ENCODE measurements around the gene CALCR.
A peak's percentile ranks its signal among the peaks of the same experiment; 100 is the strongest.
"Not testable (repeated sequence)": the region's sequence is repeated elsewhere in the genome, so short reads cannot be mapped to it uniquely, and the experiment has no call there.

The CALCR gene

DNA sequence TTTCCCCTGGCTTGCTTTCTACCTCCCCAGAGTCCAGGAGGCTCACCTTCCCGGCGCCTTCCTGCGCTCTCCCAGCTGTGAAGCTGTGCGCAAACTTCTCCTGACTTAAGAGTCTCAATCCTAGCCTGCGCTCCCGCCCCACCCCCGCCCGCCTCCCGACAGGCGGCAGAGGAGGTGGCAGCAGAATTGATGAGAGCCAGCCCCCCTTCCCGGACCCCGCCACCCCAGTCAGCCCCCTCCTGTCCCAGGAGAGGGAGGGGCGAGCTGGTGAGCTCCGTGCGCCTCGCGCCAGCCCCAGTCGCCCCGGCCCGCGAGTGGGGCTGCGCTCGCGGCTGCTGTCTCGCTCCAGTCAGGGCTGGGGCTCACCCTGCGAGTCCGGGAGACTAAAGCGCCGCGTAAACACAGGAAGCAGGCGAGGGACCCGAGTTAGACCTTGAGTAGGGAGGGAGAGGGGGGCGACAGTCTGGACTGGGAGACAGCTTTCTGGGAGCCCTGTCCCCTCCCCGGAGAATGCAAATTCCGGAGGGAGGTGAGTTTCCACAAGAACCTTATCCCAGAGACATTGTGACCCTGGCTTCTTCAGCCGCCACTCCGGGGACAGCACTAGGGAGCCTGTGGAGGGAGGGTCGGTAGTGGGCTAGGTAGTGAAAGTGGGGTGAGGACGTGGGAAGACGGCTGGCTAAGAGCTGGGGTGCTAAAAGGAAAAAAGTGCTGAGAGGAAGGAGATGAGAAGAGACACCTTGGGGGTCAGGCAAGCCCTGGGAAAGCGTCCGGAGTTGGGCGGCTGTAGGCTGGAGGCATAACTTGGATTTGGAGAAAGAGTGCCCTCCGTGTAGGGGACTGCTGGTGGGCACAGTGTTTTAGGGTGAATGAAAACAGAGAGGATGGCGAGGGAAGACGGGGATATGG lies at the start of gene CALCR:
TSS of gene CALCR (minus strand) at position 79 of the 909 bp plus-strand sequence. CDS start 87,743 bp downstream, outside the sequence.
- peak; percentile 72 for DNase-seq

DNA sequence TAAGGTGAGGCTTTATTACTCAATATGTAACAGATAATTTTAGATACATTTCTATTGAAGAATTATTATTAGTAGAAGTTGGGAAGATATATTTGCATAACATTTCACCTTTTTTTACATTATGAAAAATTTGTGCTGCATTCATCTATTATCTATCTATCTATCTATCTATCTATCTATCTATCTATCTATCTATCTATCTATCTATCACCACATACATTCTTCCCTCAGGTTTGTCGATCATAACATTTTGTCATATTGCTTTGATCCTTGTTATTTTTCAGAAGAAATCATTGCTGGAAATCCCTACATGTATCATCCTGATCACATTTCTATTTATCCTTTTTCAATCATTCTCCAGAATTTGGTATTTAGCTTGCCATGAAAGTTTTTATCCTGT lies 49.3 kb upstream of the CALCR start:
- no peak for DNase-seq

DNA sequence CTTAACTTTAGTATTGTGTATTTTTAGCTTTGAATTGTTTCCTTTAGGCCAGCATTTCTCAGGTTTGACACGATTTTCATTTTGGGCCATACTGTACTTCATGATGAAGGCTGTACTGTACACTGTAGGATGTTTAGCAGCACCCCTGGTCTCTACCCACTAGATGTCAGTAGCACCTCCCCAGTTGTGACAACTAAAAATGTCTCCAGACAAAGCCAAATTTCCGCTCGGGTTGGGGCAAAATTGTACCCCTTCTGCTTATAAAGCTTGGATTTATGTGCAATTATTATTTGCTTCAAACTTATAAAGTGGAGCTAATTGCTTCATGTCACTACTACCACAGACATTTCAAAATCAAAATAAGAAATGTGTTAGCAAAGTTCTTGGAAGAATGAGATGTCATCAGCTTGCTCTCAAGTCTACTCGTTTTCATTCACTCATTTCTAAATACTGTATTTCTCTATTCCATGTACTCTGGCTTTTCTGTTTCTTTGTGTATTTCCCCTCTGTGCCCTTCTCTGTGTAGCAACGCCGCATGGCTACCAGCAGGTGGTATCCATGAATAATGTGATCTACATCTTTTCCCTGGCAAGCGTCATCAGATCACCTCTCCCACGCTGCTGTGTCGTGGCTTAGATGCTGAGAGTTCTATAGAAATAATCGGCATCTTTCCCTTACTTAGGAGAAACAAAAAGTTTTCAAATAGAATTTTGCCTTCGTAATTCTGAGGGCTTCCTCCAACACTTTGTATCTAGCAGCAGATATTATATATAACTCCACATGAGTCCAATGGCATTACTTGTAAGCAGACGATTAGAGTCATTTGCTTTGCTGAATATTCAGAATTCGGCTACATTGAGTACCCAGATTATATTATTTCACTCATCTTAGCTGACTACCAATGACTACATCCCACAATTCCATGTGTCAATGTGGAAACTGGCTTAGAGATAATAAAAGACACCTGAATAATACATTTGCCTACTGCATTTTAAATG lies 47.8 kb upstream of the CALCR start:
- DNase-seq, result peak; percentile 84

DNA sequence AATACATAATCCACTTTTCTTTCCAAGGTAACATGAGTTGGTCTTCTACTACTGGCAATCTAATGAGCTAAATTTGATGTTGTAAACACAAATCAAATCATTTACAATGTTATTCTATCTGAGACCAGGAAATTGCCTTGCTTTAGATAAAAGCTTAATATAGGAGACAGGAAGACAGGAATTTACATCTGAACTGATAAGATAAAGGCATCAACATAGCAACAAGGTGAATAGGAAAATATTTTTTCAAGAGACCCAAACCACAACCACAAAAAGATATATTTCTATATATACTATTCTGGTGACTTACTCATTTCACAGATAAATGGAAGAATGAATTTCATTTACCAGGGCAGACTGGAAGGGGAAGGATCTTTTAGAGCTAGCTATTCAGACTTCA lies 46.3 kb upstream of the CALCR start:
- DNase-seq, result no peak

DNA sequence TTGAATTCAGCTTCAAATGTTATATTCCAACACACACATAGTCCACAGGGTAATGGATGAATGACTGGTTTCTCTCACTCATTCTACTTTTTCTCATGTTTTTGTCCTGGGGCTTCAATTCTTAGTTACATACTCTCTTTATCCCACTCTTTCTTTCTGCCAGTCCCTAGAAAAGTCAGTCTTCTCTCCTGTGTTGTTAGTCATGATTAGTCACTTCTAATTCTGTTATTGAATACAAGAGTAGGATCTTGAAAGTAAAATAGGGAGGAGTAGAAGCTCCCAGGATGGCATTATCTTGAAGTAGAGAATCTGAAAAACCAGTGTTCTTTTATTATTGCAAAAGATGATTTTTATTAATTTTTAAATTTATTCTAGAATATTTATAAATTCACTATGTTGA lies 45.5 kb upstream of the CALCR start:
- DNase-seq, result no peak

DNA sequence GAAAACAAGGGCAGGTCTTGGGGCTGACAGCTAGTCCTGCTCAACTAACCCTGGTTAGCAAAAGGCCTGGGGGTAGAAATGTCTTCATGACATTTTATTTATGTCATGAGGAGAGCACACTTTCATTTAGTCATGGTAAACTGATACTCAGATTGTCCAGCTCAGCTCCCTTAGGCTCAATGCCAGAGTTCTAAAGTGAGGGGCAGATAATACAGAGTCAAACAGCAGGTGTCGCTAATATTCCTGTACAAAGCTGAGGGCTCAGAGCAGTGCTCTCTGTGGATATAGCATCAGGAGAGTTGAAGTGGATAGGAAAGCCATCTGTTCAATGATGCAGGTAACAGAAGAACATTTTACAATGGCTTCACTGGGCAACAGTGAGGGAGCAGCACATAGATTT lies 26.8 kb upstream of the CALCR start:
- peak; percentile 81 for DNase-seq

DNA sequence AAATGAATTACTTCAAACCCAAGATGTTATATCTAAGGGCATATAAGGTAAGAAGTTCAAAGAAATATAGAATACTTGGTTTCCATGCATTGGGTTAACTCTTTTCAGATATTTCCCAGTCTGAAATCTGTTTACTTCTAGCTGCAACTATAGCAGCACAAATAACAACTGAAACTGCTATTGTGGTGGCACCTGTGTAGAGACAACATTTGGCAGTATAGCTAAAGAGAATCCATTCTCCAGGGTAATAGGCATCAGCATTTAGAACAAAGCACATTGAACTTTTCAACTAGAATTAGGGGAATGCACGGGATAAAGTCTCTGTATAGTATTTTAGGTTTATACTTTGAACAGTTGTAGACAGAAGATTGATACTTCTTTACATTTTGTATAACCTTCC lies 19.7 kb upstream of the CALCR start:
- no peak for DNase-seq

DNA sequence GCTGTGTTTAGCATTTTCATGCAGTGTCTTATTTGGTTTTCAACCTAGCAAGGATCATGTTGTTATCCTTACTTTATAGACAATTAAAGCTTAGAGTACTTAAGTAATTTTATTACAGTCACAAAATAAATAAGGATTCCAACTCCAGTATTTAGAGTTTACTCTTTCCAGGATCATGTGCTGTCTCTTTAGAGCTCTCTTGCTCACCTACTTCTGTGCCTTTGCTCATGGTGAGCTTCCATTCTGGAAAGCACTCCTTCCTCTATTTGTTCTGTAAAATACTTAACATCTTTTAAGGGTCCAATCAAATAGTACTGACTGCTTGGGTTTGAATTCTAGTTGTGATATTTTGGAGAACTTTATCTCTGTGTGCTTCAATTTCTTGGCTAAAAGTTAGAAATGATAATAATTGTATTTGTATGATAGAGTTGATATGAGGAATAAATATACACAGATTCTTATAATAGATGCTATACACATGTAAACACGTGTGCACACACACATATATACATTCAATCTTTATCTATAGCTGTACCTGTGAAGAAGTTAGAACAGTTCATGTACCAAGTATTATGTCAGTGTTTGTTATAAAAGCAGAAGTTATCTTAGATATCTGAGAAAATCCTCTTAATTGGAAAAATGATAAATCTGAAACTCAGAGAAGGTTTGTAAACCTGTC lies 18.2 kb upstream of the CALCR start:
- peak; percentile 28 for DNase-seq

DNA sequence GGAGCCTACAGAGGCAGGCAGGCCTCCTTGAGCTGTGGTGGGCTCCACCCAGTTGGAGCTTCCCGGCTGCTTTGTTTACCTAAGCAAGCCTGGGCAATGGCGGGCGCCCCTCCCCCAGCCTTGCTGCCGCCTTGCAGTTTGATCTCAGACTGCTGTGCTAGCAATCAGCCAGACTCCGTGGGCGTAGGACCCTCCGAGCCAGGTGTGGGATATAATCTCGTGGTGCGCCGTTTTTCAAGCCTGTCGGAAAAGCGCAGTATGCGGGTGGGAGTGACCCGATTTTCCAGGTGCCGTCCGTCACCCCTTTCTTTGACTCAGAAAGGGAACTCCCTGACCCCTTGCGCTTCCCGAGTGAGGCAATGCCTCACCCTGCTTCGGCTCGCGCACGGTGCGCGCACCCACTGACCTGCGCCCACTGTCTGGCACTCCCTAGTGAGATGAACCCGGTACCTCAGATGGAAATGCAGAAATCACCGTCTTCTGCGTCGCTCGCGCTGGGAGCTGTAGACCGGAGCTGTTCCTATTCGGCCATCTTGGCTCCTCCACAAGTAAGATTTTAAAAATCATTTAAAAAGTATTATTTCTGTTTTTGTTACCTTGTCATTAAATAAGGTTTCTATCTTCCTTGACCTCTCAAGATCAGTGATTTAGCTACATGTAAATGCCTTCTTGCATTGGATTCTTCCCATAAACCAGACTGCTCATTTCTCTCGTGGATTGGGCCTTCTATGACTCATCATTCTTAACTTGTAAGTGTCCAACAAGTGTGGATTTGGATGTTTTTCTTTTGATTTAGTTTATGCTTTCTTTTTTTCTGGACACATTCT lies 16.9 kb upstream of the CALCR start:
- DNase-seq, result peak; percentile 29

DNA sequence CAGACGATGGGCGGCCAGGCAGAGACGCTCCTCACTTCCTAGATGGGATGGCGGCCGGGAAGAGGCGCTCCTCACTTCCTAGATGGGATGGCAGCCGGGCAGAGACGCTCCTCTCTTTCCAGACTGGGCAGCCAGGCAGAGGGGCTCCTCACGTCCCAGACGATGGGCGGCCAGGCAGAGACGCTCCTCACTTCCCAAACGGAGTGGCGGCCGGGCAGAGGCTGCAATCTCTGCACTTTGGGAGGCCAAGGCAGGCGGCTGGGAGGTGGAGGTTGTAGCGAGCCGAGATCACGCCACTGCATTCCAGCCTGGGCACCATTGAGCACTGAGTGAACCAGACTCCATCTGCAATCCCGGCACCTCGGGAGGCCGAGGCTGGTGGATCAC lies 11.9 kb upstream of the CALCR start:
- not testable (repeated sequence) for DNase-seq

DNA sequence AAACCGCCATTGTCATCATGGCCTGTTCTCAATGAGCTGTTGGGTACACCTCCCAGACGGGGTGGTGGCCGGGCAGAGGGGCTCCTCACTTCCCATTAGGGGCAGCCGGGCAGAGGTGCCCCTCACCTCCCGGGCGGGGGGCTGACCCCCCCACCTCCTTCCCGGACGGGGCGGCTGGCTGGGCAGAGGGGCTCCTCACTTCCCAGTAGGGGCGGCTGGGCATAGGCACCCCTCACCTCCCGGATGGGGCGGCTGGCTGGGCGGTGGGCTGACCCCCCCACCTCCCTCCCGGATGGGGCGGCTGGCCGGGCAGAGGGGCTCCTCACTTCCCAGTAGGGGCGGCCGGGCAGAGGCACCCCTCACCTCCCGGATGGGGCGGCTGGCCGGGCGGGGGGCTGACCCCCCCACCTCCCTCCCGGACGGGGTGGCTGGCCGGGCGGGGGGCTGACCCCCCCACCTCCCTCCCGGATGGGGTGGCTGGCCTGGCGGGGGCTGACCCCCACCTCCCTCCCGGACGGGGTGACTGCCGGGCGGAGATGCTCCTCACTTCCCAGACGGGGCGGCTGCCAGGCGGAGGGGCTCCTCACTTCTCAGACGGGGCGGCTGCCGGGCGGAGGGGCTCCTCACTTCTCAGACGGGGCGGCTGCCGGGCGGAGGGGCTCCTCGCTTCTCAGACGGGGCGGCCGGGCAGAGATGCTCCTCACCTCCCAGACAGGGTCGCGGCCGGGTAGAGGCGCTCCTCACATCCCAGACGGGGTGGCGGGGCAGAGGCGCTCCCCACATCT lies 11.4 kb upstream of the CALCR start:
- DNase-seq, result not testable (repeated sequence)

DNA sequence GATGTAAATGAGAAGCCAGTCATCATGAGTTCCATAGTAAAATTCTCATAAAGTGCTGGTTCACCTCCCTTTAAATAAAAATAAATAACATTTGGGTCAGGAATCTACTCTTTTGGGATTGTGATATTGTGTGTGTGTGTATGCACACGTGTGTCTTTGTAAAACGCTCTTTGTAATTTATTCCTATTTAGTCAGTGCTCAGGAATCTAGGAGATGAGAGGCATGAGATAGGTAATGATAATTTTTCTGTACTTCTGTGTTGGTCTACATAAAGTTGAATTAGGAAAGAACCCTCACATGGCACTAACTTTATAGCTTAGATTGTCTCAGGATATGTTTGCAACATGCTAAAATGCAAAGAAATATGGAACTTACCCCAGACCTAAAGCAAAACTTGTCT lies 4.9 kb upstream of the CALCR start:
- no peak for DNase-seq

DNA sequence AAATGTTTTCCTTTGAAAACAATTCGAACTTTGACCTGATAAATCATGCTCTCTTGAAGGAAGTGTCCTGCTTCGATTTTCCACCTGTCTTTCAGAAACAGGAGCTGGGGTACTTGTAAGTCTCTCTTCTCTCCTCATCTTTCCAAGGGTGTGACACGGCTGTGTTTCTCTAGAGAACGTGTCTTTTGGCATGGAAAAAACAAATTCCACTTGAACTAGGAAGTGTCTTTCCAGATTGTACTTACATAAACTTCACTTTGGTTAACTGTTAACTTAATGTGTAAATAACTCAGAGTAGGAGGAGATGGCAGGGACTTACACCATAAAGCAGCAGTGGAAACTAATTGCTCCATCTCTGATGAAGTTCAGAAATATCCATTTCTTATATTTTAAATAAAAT lies 4.2 kb upstream of the CALCR start:
- DNase-seq, result no peak

DNA sequence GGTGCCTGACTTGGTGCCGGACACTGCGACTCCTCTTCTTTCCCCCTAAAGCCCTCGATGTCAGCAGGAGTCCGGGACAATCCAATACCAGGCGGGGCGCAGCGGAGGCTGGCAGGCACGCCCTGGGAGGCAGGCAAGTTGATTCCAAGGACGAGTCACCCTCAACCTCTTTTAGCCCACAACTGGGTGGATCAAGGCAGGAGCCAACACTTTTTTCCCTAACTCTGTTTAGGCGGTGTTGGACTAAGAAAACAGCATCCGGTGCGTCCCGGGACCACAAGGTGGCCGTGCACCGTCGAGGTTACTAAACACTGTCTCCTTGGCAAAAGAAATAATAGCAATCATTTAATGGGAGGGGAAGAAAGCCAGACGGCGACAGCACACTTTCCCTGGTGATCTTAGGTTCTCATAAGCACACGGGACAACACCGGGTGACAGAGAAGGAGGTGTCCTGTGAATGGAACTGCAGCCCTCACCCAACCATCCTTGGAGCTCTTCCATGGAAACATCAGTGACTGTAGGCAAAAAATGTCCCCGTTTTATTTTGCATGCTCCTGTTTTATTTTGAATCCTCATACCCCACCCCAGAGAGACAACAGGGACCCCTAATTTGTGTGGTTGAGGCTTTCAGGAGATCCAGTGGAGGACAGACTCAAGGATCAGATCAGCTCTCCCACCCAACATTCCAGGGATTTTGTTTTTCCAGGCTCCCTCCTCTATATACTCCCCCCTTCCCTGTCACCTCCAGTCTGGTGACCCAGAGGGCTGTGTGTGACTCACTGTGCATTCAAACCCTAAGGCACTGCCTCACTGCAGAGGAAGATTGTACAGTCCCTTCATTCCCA lies 1.3 kb upstream of the CALCR start:
- DNase-seq, result peak; percentile 23

DNA sequence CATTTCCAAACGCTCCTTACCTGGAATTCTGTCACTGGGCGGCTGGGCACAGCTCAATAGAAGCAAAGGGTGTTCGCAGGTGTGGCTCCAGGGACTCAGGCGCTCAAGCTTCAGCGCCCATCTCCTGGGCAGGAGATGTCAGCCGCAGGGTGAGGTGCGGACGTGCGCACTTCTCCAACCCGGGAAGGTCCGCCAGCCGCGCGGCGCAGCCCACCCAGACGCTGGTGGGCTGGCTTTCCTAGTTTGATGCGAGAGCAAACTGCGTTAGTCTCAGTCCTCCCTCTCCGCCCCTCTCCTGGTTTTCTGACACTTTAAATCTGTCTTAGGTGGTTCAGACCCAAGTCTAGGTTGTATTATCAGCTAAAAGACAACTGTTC lies 267 bp downstream of the CALCR start:
- DNase-seq, result peak; percentile 38

DNA sequence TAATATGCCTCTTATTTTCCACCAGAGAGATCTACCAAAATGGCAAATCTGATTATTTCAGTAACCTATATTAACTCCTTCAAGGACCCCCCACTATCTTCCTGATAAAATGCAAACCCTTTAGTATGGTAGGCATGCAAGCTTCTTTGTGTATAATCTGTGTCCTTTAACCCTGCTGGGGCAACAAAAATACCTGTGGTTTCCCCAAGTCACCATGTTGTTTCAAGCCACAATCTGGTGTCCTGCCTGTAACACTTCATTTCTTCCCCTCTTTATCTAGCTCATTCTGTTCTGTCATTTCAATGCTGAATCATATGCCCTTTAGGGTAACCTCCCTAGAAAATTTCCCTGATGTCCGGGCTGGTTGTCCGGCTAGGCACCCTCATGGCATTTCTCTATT lies 5.3 kb downstream of the CALCR start:
- no peak for DNase-seq

DNA sequence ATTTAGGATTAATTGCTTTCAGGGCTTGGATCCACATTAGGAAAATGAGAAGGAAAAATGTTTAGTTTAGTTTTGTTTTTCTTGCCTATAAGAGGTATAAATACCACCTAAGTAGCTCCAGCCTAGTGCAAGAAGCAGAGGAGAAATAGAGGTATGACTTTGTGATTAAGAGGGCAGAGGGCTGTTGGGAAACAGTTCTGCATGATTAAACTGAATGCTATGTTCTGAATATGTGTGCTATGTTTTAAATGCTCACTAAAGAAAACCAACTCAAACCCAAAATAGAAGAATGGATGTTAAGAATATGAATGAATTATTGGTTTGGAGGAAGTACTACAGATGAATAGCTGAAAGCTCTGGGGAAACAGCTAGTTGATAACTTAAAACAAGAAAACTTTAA lies 7.6 kb downstream of the CALCR start:
- no peak for DNase-seq

DNA sequence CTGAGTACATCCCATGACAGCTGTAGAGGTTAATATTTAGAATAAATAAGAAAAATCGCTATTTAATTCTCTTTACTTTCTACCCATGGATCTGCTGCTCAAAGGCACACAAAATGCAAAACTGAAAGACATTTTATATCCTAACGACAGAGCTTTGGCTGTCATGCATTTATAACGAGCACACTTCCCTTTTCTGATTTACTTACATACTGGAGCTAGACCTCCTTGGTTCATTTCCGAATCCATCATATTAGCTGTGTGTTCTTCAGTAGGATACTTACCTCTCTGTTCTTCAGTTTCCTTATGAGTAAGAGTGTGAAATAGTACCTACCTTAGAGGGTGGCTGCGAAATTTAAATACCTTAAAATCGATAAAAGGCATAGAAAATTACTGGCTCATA lies 10.9 kb downstream of the CALCR start:
- DNase-seq, result no peak

DNA sequence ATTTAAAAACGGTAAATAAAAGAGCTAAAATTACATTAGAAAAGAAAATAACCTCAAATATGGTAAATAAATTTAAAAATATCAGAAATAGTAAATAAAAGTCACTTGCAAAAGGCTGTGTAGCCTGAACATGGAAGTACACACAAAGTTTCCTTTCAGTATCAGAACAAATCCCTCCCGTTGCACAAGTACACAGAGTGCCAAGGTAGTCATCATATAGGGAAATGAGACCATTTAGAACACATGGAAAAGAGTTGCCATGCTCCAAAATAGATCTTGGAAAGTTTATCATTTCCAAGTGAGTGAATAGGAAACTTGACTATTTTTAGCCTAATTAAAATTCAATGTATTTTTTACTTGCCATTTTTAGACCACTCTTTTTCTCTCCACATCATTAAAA lies 11.6 kb downstream of the CALCR start:
- no peak for DNase-seq

DNA sequence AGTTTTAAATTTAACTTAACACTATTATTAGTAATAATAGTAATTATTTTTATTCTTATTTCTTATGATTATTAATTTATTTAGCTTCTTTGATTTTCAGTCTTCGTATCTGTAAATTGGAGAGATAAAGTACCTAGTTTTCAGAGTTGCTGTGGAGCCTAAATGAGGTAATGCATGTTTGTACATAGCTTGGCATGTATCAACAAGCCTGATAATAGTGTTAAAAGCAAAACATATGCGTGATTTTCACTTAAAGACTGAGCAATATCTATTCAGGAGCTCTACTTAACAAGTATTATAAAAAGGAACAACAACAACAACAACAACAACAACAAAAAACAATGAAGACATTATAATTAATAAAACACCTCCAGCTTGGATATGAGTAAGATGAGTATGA lies 12.4 kb downstream of the CALCR start:
- DNase-seq, result no peak
